SK-N-SH (cell line): ENCODE data around the gene AP4B1. TPM values are rescaled to one million over a fixed set of nuclear protein-coding genes. Genes with fewer than 3 reads are reported as not detected.

Experiments used
- CTCF ChIA-PET: fragments of 300-600, 350-600 bp; formaldehyde crosslinking; extraction: SDS; loops from one replicate; lab custom pipeline; 2021; lab: Yijun Ruan, JAX
- POLR2A ChIA-PET: fragments of 350-600 bp; sonication (Branson Sonifier 250); formaldehyde crosslinking; extraction: SDS; loops from one replicate; lab custom pipeline; 2020; ENCODE audit warnings: antibody characterized with exemption, inconsistent platforms; lab: Yijun Ruan, JAX
- DNase-seq: peaks from one replicate; pipeline ENCODE4 v3.0.0; 2012
- H2AFZ ChIP-seq: fragments of 200-600 bp; sonication (generic); 2 replicates; pipeline ENCODE4 v1.8.1; 2016; ENCODE audit warnings: antibody characterized with exemption, mild to moderate bottlenecking, low read depth
- H3F3A ChIP-seq: fragments of 200-600 bp; sonication (generic); replicated peaks from 2 replicates; pipeline ENCODE3; 2016; ENCODE audit warnings: antibody characterized with exemption, mild to moderate bottlenecking; ENCODE audit not compliant: insufficient read depth
- H3K27ac ChIP-seq, 2 experiments: fragments of 200-500 bp in 1 of 2; fragments of 200-600 bp in 1 of 2; sonication (Bioruptor generic) in 1 of 2; sonication (generic), shearing (Covaris generic) in 1 of 2; 2 replicates each; pipeline versions ENCODE4 v1.5.1 to v1.6.1; 2014 to 2016; ENCODE audit warnings: low read depth in 2 of 2, inconsistent platforms in 1 of 2, low read length in 1 of 2, mild to moderate bottlenecking in 1 of 2, mixed read lengths in 1 of 2
- H3K27me3 ChIP-seq: fragments of 200-600 bp; sonication (generic), shearing (Covaris generic); 2 replicates; pipeline ENCODE4 v1.6.1; 2016; ENCODE audit warnings: mixed run types; ENCODE audit not compliant: insufficient read depth
- H3K36me3 ChIP-seq, 2 experiments: fragments of 200-500 bp in 1 of 2; fragments of 200-600 bp in 1 of 2; sonication (Bioruptor generic) in 1 of 2; sonication (generic) in 1 of 2; replicated peaks in 1 of 2; 2 replicates each; pipeline versions ENCODE3 to v1.5.1; 2014 to 2016; ENCODE audit warnings: low read length in 1 of 2, mild to moderate bottlenecking in 1 of 2; ENCODE audit not compliant: insufficient read depth in 2 of 2, control insufficient read depth in 1 of 2
- H3K4me1 ChIP-seq, 2 experiments: fragments of 200-500 bp in 1 of 2; fragments of 200-600 bp in 1 of 2; sonication (Bioruptor generic) in 1 of 2; sonication (generic), shearing (Covaris generic) in 1 of 2; 2 replicates each; pipeline versions ENCODE4 v1.5.1 to v1.6.1; 2014 to 2016; ENCODE audit warnings: low read depth in 1 of 2, low read length in 1 of 2, mixed run types in 1 of 2; ENCODE audit not compliant: insufficient read depth in 2 of 2, control insufficient read depth in 1 of 2
- H3K4me2 ChIP-seq: fragments of 200-600 bp; sonication (generic), shearing (Covaris generic); 2 replicates; pipeline ENCODE4 v1.6.1; 2017; ENCODE audit warnings: mixed run types
- H3K4me3 ChIP-seq, 2 experiments: fragments of 200-500 bp in 1 of 2; fragments of 200-600 bp in 1 of 2; sonication (Bioruptor generic) in 1 of 2; sonication (generic), shearing (Covaris generic) in 1 of 2; 2 replicates each; pipeline versions ENCODE4 v1.5.1 to v1.8.1; 2014 to 2016; ENCODE audit warnings: low read depth in 2 of 2, inconsistent platforms in 1 of 2, low read length in 1 of 2, mild to moderate bottlenecking in 1 of 2, mixed read lengths in 1 of 2, moderate library complexity in 1 of 2
- H3K79me2 ChIP-seq: fragments of 200-600 bp; sonication (generic); 2 replicates; pipeline ENCODE4 v1.8.1; 2017; ENCODE audit warnings: mild to moderate bottlenecking; ENCODE audit not compliant: insufficient read depth
- H3K9ac ChIP-seq: fragments of 200-600 bp; sonication (generic); 2 replicates; pipeline ENCODE4 v1.6.1; 2017; ENCODE audit warnings: mixed run types
- H3K9me2 ChIP-seq: fragments of 200-600 bp; sonication (generic); 2 replicates; pipeline ENCODE4 v1.6.1; 2017; ENCODE audit warnings: mixed run types
- H3K9me3 ChIP-seq: fragments of 200-600 bp; sonication (generic); 2 replicates; pipeline ENCODE4 v1.6.1; 2017; ENCODE audit warnings: mixed run types, mild to moderate bottlenecking, moderate library complexity
- H4K20me1 ChIP-seq: fragments of 200-600 bp; sonication (generic); 2 replicates; pipeline ENCODE4 v1.6.1; 2017; ENCODE audit warnings: mild to moderate bottlenecking, mixed run types; ENCODE audit not compliant: insufficient read depth
- CHD2 ChIP-seq: fragments of 150-350 bp; IDR thresholded peaks from 2 replicates; pipeline ENCODE4 v1.6.1; 2018; ENCODE audit warnings: low read length; ENCODE audit not compliant: partially characterized antibody
- EP300 ChIP-seq, 2 experiments: IDR thresholded peaks; 2 replicates each; pipeline versions ENCODE4 v1.4.0 to v1.6.1; 2012; ENCODE audit warnings: borderline replicate concordance in 1 of 2, low read depth in 1 of 2, low read length in 1 of 2
- FOXJ3 ChIP-seq: sonication (generic); formaldehyde crosslinking; IDR thresholded peaks from 2 replicates; pipeline ENCODE4 v1.5.1; 2020; ENCODE audit warnings: mild to moderate bottlenecking, missing genetic modification reagents
- FOXM1 ChIP-seq: IDR thresholded peaks from 2 replicates; pipeline ENCODE4 v1.4.0; 2012; ENCODE audit warnings: low read depth, mild to moderate bottlenecking
- GABPA ChIP-seq: IDR thresholded peaks from 2 replicates; pipeline ENCODE4 v1.4.0; 2012; ENCODE audit warnings: low read depth, mild to moderate bottlenecking
- MAX ChIP-seq: IDR thresholded peaks from 2 replicates; pipeline ENCODE4 v1.4.0; 2012; ENCODE audit warnings: low read depth
- MEF2A ChIP-seq: IDR thresholded peaks from 2 replicates; pipeline ENCODE4 v1.4.0; 2012; ENCODE audit warnings: low read depth, borderline replicate concordance
- NRF1 ChIP-seq: IDR thresholded peaks from 2 replicates; pipeline ENCODE4 v1.6.1; 2012; ENCODE audit warnings: low read depth, mild to moderate bottlenecking, low read length
- PBX3 ChIP-seq: IDR thresholded peaks from 2 replicates; pipeline ENCODE4; 2012
- RAD21 ChIP-seq: IDR thresholded peaks from 2 replicates; pipeline ENCODE4 v1.6.1; 2012; ENCODE audit warnings: mild to moderate bottlenecking, low read length
- REST ChIP-seq: IDR thresholded peaks from 2 replicates; pipeline ENCODE4 v1.6.1; 2012; ENCODE audit warnings: mild to moderate bottlenecking, low read depth, low read length, moderate library complexity
- RFX5 ChIP-seq: IDR thresholded peaks from 2 replicates; pipeline ENCODE4 v1.6.1; 2012; ENCODE audit warnings: mild to moderate bottlenecking, improper control_type of control experiment, low read length
- SMC3 ChIP-seq: IDR thresholded peaks from 2 replicates; pipeline ENCODE4 v1.6.1; 2012; ENCODE audit warnings: low read depth, low read length, improper control_type of control experiment
- TEAD4 ChIP-seq: IDR thresholded peaks from 2 replicates; pipeline ENCODE4 v1.4.0; 2012; ENCODE audit warnings: mild to moderate bottlenecking, borderline replicate concordance; ENCODE audit not compliant: insufficient read depth
- USF1 ChIP-seq: IDR thresholded peaks from 2 replicates; pipeline ENCODE4 v1.4.0; 2012; ENCODE audit warnings: low read depth, borderline replicate concordance
- USF2 ChIP-seq: fragments of 150-350 bp; IDR thresholded peaks from 2 replicates; pipeline ENCODE4 v1.6.1; 2017; ENCODE audit warnings: antibody characterized with exemption, low read length, low read depth, borderline replicate concordance
- ZBTB33 ChIP-seq: IDR thresholded peaks from 2 replicates; pipeline ENCODE4 v1.4.0; 2012; ENCODE audit warnings: low read depth, borderline replicate concordance
- WGBS: methylation state at CpG from one replicate; pipeline ENCODE4 v1.1.6; 2017; ENCODE audit warnings: low lambda C conversion rate; 5-methylcytosine and 5-hydroxymethylcytosine counted together
- polyA plus RNA-seq, 3 experiments: library from polyadenylated mRNA; depleted of rRNA; stranded (reverse); fragments of >200 nt; gene quantifications; 2 replicates each; pipeline ENCODE4 v1.2.3, GENCODE V29; 2012

The AP4B1 gene
- polyA plus RNA-seq, 1 of the 3 experiments (the other 2 are of a cell fraction) = 11.5 TPM

GRCh38 chr1:113913887-113914664 lies 9.5 kb upstream of the AP4B1 start:
- no peaks in the 10 kb centered on the region for H4K20me1 ChIP-seq
- CTCF ChIA-PET = interaction anchor here (0.6 to 1.3 kb wide), 2 partner anchors 15 to 50 kb away, joined by 3 read pairs; no protein-coding TSS in a partner anchor
- no peak overlapping the region for H3K4me3 ChIP-seq
- no peaks in the 10 kb centered on the region for H3K4me1 ChIP-seq
- no peaks in the 10 kb centered on the region for H3K9me2 ChIP-seq
- POLR2A ChIA-PET = no interaction called here
- peaks cover 4% of the 10 kb centered on the region for H3F3A ChIP-seq
- no peak overlapping the region for H3K9ac ChIP-seq
- TF ChIP-seq GABPA (no peak), USF1 (no peak), RFX5 (no peak), TEAD4 (no peak), USF2 (no peak), FOXM1 (no peak), REST (no peak), CHD2 (no peak), RAD21 (no peak)
- no peak overlapping the region for H3K27ac ChIP-seq
- no peak overlapping the region for H3K4me2 ChIP-seq
- no peaks in the 10 kb centered on the region for H3K9me3 ChIP-seq
- no peak for DNase-seq
- no peaks in the 10 kb centered on the region for H3K27me3 ChIP-seq
- no peaks in the 10 kb centered on the region for H3K79me2 ChIP-seq
- no peak overlapping the region for H2AFZ ChIP-seq
- 92% methylated on average over 5 of the region's 5 CpGs for WGBS
- peaks cover 11 to 23% of the 10 kb centered on the region in 2 experiments for H3K36me3 ChIP-seq

- Histone ChIP-seq H3K4me2 (no peak overlapping the region), H3K9ac (no peak overlapping the region), H3K36me3 (peaks cover 14 to 28% of the 10 kb centered on the region in 2 experiments), H3K27ac (no peak overlapping the region), H3K79me2 (no peaks in the 10 kb centered on the region), H3K9me3 (no peaks in the 10 kb centered on the region), H3K4me3 (no peak overlapping the region), H2AFZ (no peak overlapping the region), H3K27me3 (no peaks in the 10 kb centered on the region), H3K9me2 (no peaks in the 10 kb centered on the region), H3F3A (peaks cover 4% of the 10 kb centered on the region), H3K4me1 (no peaks in the 10 kb centered on the region), H4K20me1 (no peaks in the 10 kb centered on the region)
- WGBS = 69% methylated on average over 3 of the region's 3 CpGs
- ChIA-PET POLR2A (no interaction called here), CTCF (interaction anchor here (0.6 to 1.3 kb wide), 2 partner anchors 16 to 63 kb away, joined by 3 read pairs; no protein-coding TSS in a partner anchor)
- no peak for DNase-seq
- no peak for TF ChIP-seq GABPA
- no peak for TF ChIP-seq SMC3
- TF ChIP-seq MAX = no peak
- no peak for TF ChIP-seq USF1
- no peak for TF ChIP-seq EP300 (IDR thresholded peaks at IDR 0.05; ENCODE audit: borderline replicate concordance in 1 of 2, low read depth in 1 of 2, low read length in 1 of 2)
- TF ChIP-seq PBX3 = no peak
- TF ChIP-seq FOXJ3 (CRISPR knock-in tag) = no peak
- TF ChIP-seq ZBTB33 = no peak
- TF ChIP-seq MEF2A = no peak
- no peak for TF ChIP-seq NRF1
These were observed 8.7 kb upstream of the AP4B1 start for GRCh38 chr1:113913312-113913668.
